ENCODE measurements around the gene FIGNL2.

DNA sequence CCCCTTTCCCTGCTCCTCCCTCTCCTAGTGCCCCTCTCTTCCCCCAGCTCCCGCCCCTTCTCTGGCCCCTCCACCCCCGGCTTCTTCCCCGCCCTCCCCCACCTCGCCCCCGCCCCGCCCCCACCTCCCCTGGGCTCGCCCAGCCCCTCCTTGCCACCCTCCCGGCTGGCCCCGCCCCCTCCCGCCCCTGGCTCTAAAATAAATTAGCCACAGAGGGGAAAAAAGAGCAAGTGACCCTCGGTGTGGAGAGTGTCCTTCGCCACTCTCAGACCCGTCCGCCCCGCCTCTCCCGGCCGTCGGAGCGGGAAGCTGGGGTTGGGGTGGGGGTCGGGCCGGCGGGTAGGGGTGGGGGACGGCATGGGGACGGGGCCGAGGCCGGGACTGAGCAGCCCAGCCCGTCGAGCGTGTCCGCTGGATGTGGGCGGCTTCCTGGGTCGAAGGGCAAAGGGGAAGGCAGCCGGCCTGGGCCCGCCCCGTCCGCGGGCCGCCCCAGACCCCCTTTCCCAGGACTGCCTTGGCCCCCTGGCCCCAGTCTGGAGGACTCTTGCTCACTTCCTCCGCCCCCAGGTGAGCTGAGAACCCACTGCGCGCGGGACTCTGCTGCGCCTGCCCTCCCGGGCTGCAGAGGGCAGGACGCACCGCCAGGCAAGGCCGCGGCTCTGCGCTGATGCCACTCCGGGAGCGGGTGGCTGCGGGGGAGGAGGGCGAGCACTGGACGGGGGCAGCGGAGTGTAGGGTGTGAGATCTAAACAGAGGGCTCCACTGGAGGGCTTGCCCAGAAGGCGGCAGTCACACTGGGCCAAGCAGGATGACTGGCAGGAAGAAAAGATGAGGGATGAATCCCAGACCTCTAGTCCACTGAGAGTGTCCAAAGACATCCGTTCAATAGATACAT lies 570 bp upstream of the FIGNL2 start:
- TF ChIP-seq EZH2 (IDR thresholded peaks at IDR 0.05), result no peak
- TF ChIP-seq POLR2AphosphoS5 (IDR thresholded peaks at IDR 0.05; ENCODE audit: borderline replicate concordance, low read depth, low read length), result no peak
- TF ChIP-seq FOXP2 (optimal IDR thresholded peaks at IDR 0.05; ENCODE audit: control extremely low read depth, extremely low read length, insufficient read depth), result no peak

Measured in SK-N-MC (cell line).